Right renal cortex interstitium (tissue), 3 donors: Measurements from ENCODE around the gene CNTNAP2. TPM values are rescaled to one million over a fixed set of nuclear protein-coding genes. Genes with fewer than 3 reads are reported as not detected.

Source experiments
- DNase-seq, 3 donors: peaks; one replicate each; pipeline ENCODE4 v3.0.0-alpha.2; 2013; ENCODE audit warnings: low read depth in 3 of 3, low spot score in 2 of 3
- polyA plus RNA-seq, 3 donors: library from polyadenylated mRNA; unstranded; fragments of 120-200 nt; gene quantifications; one replicate each; pipeline ENCODE4 v1.2.1, GENCODE V29; 2013; ENCODE audit not compliant: insufficient read length in 3 of 3

The CNTNAP2 gene
- polyA plus RNA-seq, 3 donors = 21.2 to 29.0 (median 25.8) TPM

DNA sequence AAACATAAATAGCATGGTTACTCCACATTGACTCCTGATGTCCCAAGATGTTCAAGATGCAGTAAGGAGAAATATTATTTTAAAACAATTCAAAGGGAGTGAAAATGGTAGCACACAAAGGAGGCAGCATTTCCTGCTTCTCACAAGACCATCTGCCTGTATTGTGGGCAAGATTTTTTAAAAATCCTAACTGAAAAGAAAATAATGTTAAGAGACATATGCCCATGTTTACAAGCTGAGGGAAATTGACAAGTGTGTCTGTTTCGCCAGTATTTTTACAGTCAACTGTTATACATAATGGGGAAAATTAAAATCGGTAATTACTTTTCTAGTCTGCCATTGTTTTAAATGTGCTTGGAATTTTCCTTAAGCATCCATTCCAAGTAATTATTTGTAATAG lies 1827.7 kb downstream of the CNTNAP2 start:
- DNase-seq = no peak

DNA sequence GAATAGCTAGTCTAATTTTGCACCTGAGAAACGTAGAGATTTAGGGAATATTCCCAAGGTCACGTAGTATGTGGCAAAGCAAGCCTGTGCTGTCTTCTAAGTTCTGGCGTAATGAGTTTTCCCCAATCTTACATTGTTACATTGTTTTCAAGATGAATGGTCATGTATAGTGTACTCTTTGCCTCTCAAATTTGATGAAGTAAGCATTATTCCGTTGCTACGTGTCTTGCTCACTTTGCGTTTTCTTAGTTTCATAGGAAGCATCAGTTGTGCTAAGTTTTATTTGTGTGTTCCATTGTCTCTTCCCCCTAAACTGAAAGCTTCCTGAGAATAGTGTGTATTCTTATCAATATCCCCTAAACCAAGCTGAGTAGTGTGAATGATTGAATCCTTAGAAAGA lies 1836.3 kb downstream of the CNTNAP2 start:
- DNase-seq = no peak

GRCh38 chr7:147968046-147968610 lies 1851.5 kb downstream of the CNTNAP2 start:
- no peak for DNase-seq

GRCh38 chr7:147971606-147972110 lies 1855.1 kb downstream of the CNTNAP2 start:
- DNase-seq = no peak

DNA sequence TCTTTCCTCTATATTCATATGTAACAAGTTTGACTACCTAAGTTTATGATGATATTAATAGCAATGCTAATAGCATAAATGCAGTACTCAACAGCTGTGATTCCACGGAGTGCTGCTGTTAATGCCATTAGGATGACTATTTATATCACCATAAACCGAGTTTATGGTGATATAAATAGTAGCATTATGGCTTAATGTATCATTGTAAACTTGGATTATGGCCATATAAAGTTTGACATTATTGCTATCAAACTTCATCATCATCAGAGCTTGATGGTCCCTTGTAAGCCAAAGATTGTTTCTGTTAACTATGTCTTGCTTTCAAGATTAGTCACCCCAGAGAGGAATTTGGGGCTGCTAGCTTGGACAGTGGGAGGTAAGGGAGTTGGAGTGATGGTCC lies 1861.6 kb downstream of the CNTNAP2 start:
- DNase-seq = no peak

DNA sequence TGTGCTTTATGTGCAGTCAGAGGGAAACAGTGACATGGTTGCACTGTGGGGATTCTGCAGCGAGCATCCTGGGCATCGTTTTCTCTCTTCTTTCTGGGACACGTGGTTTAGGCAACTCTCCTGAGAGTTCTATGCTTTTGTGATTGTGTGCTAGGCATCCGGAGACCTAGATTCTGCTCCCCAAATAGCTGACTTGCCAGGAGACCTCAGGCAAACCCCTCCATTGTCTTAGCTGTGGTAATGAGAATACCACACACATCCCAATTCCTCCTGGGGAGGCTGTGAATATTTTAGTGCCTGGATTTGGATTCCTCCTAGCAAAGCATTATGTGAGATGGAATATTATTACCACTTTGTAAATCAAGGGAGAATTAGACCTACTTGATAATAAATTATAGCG lies 1862.0 kb downstream of the CNTNAP2 start:
- no peak for DNase-seq

GRCh38 chr7:147980826-147981813 lies 1864.5 kb downstream of the CNTNAP2 start:
- no peak for DNase-seq

DNA sequence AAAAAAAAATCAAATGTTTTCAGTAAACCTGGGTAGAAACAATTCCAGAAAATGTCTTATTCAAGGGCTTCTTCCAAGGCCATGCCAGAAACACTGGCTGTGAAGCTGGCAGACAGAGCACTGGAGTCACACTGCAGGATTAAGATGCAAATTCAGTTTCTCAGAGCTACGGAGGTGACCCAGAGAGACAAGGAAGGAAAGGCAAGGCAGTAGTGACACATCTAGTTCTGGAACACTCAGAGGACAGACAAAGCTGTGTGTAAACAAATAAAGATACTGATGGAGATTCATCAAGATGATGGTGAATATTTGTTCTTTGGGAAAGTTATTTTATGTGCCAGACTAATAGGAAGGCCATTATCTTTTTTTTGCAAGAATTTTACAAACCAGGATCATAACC lies 1865.7 kb downstream of the CNTNAP2 start:
- no peak for DNase-seq

DNA sequence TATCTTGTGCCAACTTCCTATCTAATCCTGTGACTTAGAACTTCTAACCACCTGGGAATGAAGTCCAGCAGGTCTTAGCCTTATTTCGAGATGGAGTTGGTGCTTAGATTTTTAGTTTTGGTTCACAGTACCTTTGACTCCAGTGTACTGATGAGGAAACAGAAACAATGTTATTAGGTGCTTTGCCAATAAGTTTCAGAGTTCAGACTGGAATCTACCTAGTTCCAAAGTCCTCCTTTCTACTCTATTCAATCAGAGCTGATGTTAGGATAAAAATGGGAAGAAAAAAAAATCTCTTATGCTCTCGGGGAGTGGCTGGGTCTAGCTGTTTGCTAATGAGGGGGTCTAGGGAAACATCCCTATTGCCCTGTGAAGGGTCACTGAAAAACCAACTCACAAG lies 1867.7 kb downstream of the CNTNAP2 start:
- no peak for DNase-seq

- no peak for DNase-seq
These were observed 1873.5 kb downstream of the CNTNAP2 start for GRCh38 chr7:147990079-147990478.

- DNase-seq = no peak
These were observed 1874.3 kb downstream of the CNTNAP2 start for GRCh38 chr7:147990942-147991341.

- DNase-seq = no peak
These were observed 1876.1 kb downstream of the CNTNAP2 start for GRCh38 chr7:147992698-147993097.

DNA sequence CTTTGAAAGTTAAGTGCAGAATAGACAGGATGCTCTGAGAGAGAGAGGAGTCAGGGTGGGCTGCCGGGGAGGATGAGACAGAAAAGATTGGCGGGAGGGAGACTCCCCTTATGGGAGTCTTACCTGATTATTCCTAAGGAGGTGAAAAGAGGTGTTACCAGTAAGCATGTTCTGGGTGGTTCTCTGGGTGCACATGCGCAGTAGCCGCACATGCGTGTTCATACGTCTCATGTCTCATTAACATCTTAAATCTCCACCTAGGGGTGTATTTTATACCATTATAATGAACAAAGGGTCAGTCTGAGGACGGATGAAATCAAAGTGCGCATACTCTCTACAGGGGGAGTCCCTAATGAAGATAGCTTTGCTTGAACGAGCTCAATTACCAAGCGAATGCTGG lies 1881.0 kb downstream of the CNTNAP2 start:
- no peak for DNase-seq

- no peak for DNase-seq
These were observed 1883.4 kb downstream of the CNTNAP2 start for GRCh38 chr7:147999962-148000361.

- no peak for DNase-seq
These were observed 1895.2 kb downstream of the CNTNAP2 start for GRCh38 chr7:148011753-148012152.

GRCh38 chr7:148014001-148014400 lies 1897.4 kb downstream of the CNTNAP2 start:
- DNase-seq = no peak

- DNase-seq = no peak
These were observed 1897.9 kb downstream of the CNTNAP2 start for GRCh38 chr7:148014541-148014940.

DNA sequence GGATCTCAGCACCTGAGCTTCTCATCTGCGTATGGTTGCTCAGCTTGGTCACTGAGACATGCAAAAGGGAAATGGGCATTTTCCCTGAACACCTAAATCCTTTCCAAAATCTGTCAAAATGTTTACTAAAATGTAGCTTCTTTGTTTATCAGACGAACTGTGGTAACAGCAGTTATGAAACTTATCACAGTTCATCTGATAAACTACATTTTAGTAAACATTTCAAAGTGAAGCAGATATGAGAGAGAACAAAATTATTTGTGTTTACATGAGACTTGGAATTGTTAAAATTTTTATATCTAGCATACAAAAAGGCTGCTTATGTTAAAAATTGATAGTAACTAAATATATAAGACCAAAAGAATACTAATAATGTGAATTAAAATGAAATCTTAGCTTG lies 1900.5 kb downstream of the CNTNAP2 start:
- DNase-seq = no peak

DNA sequence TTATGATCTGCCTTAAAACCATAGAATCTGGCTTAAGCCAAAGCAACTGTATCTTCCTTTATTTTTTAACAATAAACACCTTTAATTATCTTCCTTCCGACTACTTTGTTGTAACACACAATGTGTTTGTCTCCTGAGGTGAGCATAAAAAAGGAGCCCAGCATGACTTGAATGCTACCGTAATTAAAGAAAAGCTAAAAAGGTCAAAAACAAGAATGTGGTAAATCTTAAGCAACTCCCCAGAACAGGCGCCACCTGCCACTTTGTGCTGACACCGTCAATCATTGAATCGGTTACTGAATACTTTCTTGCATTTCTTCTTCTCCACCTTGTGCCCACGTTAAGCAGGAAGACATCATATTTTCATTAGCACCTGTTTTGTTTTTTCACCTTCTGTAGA lies 1904.1 kb downstream of the CNTNAP2 start:
- no peak for DNase-seq

GRCh38 chr7:148021507-148022045 lies 1905.0 kb downstream of the CNTNAP2 start:
- DNase-seq = no peak

- no peak for DNase-seq
These were observed 1906.2 kb downstream of the CNTNAP2 start for GRCh38 chr7:148022832-148023231.

DNA sequence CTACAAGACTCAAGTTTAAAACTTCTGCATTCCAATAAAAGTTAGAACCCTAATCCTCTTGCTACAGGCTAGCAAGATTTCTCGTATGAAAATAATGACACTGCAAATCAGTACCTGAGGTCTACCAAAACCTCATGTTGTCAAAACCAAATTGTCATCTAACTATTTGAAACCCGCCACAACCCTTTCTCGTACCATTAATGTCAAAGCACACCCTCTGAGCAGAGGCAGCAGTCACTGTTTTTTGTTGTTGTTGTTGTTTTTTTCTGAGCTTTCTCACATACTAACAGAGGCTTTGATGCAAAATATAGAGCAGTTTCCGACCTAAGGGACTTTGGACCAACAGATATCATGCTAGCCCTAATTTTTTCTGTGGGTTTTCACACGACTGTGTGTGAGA lies 1910.1 kb downstream of the CNTNAP2 start:
- DNase-seq = no peak
